ENCODE measurements around the gene DACT3.
"Not testable (repeated sequence)": the region's sequence is repeated elsewhere in the genome, so short reads cannot be mapped to it uniquely, and the experiment has no call there.

The DACT3 gene

DNA sequence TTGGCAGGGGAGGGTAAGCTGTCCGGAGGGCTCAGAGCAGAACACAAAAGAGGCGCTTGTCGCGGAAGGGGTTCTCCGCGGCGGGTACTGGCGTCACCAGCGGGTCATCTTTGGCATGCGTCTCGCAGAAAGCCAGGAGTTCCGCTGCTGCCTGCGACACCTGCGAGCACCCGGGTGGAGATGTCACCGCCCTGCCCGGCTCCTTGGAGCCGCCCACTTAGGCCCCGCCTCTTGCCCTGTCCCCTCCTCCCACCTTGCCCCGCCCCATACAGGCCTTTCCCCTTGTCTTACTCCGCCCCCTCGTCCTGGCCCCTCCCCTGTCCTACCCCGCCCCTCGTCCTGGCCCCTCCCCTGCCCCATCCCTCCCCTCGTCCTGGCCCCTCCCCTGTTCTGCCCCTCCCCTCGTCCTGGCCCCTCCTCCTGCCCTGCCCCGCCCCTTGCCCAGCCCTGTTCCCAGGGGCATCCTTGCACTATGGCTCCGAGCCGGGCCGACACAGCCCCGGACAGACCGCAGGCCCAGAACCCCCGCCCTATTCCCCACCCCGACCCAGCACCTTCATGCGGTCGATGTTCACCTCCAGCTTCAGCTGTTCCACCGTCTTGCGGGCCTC lies 26.8 kb downstream of the DACT3 start:
- no peak for DNase-seq (ENCODE audit: low read depth, low spot score)

DNA sequence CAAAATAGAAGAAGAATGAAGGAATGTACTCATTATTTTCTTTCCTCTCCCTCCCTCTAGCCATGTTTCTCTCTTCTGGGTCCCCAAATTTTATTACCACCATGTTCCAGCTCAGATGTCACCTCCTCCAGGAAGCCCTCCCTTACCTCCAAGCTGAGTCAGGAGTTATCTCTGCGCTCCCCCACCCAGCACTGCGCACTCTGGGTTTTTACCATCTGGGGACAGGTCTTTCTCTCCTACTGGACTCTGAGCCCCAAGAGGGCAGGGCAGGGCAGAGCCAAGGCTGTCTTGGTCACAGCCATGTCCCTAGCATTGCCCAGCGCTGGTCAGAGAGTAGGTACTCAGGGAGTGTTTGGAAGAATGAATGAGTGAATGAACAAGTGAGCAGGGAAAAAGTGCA lies 27.9 kb downstream of the DACT3 start:
- no peak for DNase-seq (ENCODE audit: low read depth, low spot score)

DNA sequence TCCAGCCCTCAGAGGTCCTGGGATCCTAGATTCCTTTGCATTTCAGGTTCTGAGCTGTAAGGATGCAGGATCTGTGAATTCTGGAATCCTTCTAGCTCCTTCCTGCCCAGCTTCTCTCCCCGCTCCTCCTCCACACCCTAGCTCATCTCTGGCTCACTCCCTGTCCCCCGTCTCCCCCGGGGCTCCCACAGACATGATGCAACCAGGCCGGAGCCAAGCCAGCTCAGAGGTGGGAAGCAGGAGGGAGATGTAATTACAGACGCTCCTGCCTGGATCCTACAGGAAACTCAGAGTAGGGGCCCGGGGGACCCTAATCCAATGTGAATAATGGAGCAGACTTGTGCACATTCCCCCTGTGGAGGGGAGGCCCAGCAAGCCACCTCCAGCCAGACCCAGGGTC lies 29.5 kb downstream of the DACT3 start:
- DNase-seq (ENCODE audit: low read depth, low spot score): no peak

GRCh38 chr19:46630586-46631205 lies 30.3 kb downstream of the DACT3 start:
- no peak for DNase-seq (ENCODE audit: low read depth, low spot score)

GRCh38 chr19:46629546-46630025 lies 31.4 kb downstream of the DACT3 start:
- DNase-seq (ENCODE audit: low read depth, low spot score): no peak

DNA sequence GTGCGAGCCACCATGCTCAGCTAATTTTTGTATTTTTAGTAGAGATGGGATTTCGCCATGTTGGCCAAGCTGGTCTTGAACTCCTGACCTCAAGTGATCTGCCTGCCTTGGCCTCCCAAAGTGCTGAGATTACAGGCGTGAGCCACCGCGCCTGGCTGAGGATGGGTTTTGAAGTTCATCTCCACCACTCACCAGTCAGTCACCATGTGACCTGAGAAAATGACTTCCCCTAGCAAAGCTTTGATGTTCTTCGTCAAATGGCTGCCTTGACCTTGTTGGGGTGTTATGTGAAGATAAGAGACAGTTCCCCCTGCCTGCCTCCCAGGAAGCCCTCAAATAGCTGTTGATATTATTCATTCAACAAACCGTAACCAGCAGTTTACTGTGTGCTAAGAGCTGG lies 32.0 kb downstream of the DACT3 start:
- not testable (repeated sequence) for DNase-seq (ENCODE audit: low read depth, low spot score)

GRCh38 chr19:46626446-46626845 lies 34.5 kb downstream of the DACT3 start:
- DNase-seq (ENCODE audit: low read depth, low spot score): no peak

- no peak for DNase-seq (ENCODE audit: low read depth, low spot score)
Observed at GRCh38 chr19:46625731-46626130, 35.3 kb downstream of the DACT3 start.

- no peak for DNase-seq (ENCODE audit: low read depth, low spot score)
Observed at GRCh38 chr19:46624958-46625661, 35.9 kb downstream of the DACT3 start, which contains the start of gene PTGIR. Gene PTGIR, minus strand, starts transcription at chr19:46625089. Its CDS starts 864 bp downstream, at chr19:46624225.

DNA sequence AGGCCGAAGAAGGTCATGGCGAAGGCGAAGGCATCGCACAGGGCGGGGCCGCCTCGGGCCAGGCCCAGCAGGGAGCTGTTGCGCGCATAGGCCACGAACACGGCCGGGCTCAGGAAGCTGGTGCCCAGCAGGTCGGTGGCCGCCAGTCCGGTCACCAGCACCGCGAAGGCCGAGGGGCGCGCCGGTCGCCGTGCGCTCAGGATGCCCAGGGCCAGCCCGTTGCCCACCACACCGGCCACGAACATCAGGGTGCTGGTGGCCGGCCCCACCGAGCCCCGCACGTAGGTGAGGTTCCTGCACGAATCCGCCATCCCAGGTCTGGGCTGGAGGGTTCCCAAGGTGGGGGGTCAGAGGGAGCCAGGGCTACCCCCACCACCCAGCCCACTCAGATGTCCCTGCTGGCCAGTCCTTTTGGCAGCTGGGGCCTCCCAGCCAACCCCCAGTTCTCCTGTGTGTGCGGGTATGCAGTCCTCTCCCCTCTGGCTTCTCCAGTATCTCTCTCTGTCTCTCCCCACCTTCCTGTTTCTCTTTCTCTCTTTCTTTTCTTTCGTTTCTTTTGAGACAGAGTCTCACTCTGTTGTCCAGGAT lies 37.0 kb downstream of the DACT3 start:
- no peak for DNase-seq (ENCODE audit: low read depth, low spot score)

DNA sequence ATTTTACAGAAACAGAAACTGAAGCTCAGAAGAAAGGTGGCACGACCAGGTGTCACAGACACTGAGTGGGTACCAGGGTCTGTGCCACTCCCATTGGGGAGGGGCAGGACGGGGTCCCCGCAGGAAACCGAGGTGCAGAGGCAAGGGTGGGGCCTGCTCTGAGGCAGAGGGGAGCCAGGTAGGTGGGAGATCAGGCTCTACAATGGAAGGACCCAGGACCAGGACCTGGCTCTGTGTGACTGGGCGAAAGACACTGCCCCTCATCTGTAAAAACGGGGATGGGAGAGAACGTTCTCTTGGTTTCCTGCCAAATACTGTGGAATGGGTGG lies 38.9 kb downstream of the DACT3 start:
- DNase-seq (ENCODE audit: low read depth, low spot score): no peak

DNA sequence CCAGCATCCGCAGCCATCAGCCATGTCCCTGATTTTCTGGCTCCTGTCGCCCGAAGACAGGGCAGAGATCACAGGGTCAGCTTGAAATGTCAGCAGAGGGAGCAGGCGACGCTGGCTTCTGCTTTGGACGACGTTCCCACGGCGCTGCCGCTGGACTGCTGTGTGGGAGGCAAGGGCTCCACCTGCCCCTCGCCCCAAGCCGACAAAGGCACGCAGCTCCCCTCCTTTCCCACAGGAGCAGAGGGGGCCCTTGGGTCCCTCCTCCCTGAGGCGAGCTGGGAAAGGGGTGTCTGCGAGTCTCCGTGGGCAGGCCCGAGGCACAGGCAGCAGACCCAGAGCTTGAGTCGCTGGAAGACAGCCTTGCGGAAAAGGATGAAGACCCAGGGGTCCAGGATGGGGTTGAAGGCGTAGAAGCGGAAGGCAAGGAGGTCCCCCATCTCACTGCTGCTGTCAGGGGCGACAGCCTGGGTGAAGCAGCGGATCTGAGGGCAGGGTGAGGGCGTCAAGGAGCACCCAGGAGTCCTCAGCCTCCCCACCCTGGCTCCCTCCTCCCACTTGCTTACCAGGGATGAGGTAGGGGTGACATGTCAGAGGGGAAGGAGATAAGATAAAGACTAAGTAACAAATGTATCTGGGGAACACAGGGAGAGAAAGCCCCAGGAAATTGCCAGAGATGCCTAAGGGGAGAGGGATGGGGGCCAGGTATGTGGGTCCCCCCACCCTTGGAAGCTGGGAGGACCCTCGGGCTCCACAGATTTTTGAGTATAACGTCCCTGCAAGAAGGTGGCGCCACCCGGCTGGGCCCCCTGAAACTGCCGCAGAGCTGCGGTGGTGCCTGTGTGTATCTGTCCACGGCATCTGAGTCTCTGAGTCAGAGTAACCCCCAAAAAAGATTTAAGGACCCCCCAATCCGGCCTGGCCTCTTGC lies 39.5 kb downstream of the DACT3 start:
- no peak for DNase-seq (ENCODE audit: low read depth, low spot score)

- no peak for DNase-seq (ENCODE audit: low read depth, low spot score)
Observed at GRCh38 chr19:46620716-46621115, 40.3 kb downstream of the DACT3 start.

DNA sequence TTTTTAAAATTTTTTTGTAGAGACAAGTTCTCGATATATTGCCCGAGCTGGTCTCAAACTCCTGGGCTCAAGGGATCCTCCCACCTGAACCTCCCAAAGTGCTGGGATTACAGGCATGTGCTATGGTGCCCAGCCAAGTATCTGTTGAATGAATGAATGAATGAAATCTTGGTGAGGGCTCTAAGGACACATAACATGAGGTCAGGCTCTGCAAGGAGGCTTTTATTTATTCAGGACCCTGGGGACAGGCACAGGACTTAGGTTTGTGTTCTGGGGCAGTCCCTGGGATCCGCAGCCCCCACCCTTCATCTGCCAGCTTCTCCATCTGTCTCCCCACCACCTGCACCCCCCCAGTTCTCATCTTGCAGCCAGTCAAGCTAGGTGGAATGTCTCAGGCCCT lies 40.7 kb downstream of the DACT3 start:
- no peak for DNase-seq (ENCODE audit: low read depth, low spot score)

DNA sequence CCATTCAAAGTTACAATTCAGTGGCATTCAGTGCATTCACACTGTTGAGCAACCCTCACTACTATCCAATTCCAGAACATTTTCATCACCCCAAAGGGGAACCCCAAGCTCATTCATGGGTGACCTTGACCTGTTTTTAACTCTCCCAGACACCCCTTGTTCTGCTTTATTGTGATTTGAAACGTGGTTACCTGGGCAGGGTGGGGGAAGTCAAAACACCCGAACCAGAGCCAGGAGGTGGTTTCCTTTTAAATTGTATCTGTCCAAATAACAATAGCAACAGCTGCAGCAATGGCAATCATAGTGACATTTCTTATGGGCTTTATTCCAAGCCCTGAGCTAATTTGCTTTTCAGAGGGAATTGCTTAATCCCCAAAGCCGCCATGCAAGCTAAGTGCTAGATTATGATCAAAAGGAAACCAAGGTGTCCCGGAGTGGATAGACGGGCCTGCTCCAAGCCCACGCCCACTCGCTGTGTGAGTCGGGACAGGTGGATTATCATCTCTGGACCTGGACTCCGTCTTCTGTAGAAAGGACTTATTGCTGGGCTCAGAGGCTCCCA lies 42.2 kb downstream of the DACT3 start:
- no peak for DNase-seq (ENCODE audit: low read depth, low spot score)

DNA sequence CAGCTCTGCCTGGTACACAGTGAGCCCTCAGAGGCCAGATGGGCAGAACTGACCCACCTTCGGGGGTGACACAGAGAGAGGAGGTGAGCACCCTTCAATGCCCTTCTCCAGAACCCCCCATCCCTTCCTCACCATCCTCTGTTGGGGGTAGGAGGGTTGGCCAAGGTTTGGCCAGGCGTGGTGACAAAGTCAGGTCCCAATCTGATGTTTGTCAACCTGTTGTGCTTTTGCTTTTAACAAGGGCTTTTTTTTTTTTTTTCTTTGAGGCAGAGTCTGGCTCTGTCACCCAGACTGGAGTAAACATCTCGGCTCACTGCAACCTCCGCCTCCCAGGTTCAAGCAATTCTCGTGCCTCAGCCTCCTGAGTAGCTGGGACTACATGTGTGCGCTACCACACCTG lies 43.4 kb downstream of the DACT3 start:
- no peak for DNase-seq (ENCODE audit: low read depth, low spot score)

GRCh38 chr19:46616631-46617322 lies 44.2 kb downstream of the DACT3 start:
- no peak for DNase-seq (ENCODE audit: low read depth, low spot score)

DNA sequence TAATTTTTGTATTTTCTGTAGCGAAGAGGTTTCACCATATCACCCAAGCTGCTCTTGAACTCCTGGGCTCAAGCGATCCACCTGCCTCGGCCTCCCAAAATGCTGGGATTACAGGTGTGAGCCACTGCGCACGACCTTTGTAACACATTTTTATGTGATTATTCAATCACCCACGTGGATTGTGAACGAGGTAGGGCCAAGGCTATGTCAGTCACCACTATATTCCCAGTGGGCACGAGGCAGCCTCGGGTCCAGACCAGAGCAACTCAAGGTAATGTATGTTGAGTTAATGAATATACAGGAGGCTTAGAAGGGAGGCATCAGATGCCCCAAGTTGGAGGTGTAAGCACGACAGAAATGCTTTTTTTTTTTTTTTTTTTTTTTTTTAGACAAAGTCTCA lies 45.0 kb downstream of the DACT3 start:
- DNase-seq (ENCODE audit: low read depth, low spot score): no peak

DNA sequence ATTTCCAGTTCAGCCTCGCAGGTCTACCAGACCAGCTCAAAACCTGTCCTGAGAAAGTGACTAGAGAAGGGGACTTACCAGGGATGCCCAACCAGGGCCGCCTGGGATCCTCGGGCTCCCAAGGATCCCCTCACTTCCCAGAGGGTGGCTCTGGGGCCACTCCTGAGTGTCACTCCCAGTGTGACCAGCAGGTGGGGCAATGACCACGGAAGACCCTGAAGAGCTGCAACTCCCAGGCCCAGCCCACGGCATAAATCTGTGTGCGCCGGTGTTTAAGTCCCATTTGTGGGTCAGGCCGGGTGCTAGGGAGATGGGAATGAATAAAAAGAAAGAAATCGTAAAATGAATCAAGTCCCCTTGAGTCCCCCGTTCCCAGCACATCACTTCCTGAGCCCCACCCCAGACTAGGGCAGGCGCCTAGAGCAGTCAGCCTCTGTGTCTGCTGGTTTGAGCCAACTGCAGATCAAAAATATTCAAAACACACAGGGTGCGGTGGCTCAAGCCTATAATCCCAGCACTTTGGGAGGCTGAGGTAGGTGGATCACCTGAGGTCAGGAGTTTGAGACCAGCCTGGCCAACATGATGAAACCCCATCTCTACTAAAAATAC lies 46.8 kb downstream of the DACT3 start:
- DNase-seq (ENCODE audit: low read depth, low spot score): no peak

DNA sequence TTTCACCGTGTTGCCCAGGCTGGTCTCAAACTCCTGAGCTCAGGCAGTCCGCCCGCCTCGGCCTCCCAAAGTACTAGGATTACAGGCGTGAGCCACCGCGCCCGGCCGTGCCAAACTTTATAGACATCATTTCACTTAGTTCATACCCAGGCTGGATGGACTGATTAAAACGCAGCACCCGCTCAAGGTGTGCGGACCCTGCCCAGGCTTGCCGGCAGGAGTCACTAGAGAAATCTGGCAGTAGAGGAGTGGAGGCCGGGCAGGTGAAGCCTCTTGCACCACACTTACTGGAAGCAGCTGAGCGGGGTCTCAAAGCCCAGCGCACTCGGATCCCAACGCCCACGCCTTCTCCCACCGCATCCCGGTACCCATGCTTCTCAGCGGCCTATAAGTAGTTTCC lies 47.5 kb downstream of the DACT3 start:
- DNase-seq (ENCODE audit: low read depth, low spot score): no peak

All from iPS DF 19.7 (cell line).